ENCODE data around the gene YPEL5.
A peak's percentile ranks its signal among the peaks of the same experiment; 100 is the strongest.

Gene YPEL5

DNA sequence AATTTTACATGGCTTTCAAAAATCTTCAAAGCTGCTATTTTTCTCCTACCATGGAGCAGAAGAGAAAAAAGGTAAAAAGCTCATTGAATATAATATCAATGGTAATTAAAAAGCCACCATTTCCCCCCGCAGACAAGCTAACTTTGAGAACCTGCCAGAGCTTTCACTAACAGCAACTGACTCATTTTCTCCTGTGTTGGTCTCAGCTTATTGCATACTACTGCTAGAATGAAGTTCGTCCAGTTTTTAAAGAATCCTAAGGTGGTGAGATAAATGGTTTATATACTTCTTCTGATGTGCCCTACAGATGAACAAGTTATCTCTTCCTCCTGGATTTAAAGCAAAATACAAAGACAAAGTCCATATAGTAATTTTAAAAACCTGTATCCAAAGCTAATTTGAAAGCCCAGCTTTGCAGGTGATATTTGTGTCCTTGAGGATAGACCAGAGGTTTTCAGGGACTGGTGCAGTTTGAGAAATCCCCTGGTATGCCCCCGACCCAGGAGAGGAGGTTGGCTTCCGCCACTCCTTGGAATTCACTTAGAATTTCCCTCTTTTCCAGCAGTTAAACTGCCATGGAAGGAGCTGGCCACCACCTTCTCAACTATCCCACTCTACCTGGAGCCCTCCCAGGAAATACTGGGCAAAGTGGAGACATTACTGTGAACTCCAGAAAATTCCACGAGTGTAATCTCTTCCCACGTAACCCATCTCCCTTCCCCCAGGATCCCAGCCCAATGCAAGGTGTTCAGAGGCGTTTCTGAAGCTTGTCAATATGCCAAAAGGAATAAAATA, 17.5 kb downstream of the YPEL5 start:
- DNase-seq (ENCODE audit: low read depth in 2 of 2) = no peak
- TF ChIP-seq, protein P1, sequence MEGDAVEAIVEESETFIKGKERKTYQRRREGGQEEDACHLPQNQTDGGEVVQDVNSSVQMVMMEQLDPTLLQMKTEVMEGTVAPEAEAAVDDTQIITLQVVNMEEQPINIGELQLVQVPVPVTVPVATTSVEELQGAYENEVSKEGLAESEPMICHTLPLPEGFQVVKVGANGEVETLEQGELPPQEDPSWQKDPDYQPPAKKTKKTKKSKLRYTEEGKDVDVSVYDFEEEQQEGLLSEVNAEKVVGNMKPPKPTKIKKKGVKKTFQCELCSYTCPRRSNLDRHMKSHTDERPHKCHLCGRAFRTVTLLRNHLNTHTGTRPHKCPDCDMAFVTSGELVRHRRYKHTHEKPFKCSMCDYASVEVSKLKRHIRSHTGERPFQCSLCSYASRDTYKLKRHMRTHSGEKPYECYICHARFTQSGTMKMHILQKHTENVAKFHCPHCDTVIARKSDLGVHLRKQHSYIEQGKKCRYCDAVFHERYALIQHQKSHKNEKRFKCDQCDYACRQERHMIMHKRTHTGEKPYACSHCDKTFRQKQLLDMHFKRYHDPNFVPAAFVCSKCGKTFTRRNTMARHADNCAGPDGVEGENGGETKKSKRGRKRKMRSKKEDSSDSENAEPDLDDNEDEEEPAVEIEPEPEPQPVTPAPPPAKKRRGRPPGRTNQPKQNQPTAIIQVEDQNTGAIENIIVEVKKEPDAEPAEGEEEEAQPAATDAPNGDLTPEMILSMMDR (IDR thresholded peaks at IDR 0.05; ENCODE audit: low read depth, low read length) = no peak
- H3K4me3 ChIP-seq (replicated peaks in 1 of 2; ENCODE audit: low read depth in 2 of 2, low read length in 2 of 2) = no peak overlapping the region

GRCh38 chr2:30165050-30165520, 18.3 kb downstream of the YPEL5 start:
- no peak overlapping the region for H3K4me3 ChIP-seq (replicated peaks in 1 of 2; ENCODE audit: low read depth in 2 of 2, low read length in 2 of 2)
- DNase-seq (ENCODE audit: low read depth in 2 of 2) = peak; percentile 93 to 94
- TF ChIP-seq, protein P1 (IDR thresholded peaks at IDR 0.05; ENCODE audit: low read depth, low read length) = peak; percentile 76

- no peak for DNase-seq (ENCODE audit: low read depth in 2 of 2)
- no peak overlapping the region for H3K4me3 ChIP-seq (replicated peaks in 1 of 2; ENCODE audit: low read depth in 2 of 2, low read length in 2 of 2)
- TF ChIP-seq, protein P1 (IDR thresholded peaks at IDR 0.05; ENCODE audit: low read depth, low read length) = no peak
These were observed 18.8 kb downstream of the YPEL5 start for GRCh38 chr2:30165617-30166016.

DNA sequence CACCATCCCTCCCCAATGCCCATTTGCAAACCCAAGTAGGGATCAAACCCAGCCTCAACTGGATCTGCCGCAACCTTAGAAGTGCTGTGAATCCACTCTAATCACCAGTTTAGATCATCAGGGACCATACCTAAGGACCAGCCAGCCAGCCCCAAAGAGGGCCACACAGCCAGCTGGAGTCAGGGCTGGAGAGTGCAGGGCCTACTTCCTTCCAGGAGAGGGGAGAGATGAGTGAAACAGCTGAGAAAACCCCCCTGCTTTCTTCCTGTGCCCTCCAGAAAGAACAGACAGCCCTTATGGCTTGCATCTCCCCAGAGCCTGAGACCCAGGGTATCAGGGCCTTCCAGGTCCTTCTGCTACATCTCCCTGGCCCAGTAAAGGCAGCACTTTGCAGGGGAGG, 25.8 kb downstream of the YPEL5 start:
- no peak for DNase-seq (ENCODE audit: low read depth in 2 of 2)
- TF ChIP-seq, protein P1 (IDR thresholded peaks at IDR 0.05; ENCODE audit: low read depth, low read length) = no peak
- H3K4me3 ChIP-seq (replicated peaks in 1 of 2; ENCODE audit: low read depth in 2 of 2, low read length in 2 of 2) = no peak overlapping the region

DNA sequence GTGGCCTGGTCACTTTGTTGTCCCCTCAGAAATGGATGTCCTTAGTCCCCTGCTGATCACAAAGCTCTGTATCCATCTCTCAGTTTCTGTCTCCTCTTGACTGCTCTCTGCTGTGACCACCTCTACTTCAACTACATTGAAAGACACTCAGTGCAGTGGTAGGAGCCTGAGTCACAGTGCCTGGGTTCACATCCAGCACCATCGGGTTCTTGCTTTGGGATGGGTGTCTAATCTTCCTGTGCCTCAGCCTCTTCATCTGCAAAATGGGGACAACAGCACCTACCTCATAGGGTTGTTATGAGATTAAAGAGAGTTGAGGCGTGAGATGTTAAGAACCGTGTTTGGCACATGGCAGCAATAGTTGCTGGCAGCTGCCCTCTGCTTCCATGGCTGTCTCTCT, 30.6 kb downstream of the YPEL5 start:
- TF ChIP-seq, protein P1 (IDR thresholded peaks at IDR 0.05; ENCODE audit: low read depth, low read length) = no peak
- no peak overlapping the region for H3K4me3 ChIP-seq (replicated peaks in 1 of 2; ENCODE audit: low read depth in 2 of 2, low read length in 2 of 2)
- no peak for DNase-seq (ENCODE audit: low read depth in 2 of 2)

- no peak for DNase-seq (ENCODE audit: low read depth in 2 of 2)
- H3K4me3 ChIP-seq (replicated peaks in 1 of 2; ENCODE audit: low read depth in 2 of 2, low read length in 2 of 2) = no peak overlapping the region
- TF ChIP-seq, protein P1 (IDR thresholded peaks at IDR 0.05; ENCODE audit: low read depth, low read length) = no peak
These were observed 31.1 kb downstream of the YPEL5 start for GRCh38 chr2:30177956-30178355.

Measured in cardiac fibroblast (primary cell).